ENCODE results near the gene APOBEC3H.
"Not testable (repeated sequence)": the region's sequence is repeated elsewhere in the genome, so short reads cannot be mapped to it uniquely, and the experiment has no call there.

The APOBEC3H gene

DNA sequence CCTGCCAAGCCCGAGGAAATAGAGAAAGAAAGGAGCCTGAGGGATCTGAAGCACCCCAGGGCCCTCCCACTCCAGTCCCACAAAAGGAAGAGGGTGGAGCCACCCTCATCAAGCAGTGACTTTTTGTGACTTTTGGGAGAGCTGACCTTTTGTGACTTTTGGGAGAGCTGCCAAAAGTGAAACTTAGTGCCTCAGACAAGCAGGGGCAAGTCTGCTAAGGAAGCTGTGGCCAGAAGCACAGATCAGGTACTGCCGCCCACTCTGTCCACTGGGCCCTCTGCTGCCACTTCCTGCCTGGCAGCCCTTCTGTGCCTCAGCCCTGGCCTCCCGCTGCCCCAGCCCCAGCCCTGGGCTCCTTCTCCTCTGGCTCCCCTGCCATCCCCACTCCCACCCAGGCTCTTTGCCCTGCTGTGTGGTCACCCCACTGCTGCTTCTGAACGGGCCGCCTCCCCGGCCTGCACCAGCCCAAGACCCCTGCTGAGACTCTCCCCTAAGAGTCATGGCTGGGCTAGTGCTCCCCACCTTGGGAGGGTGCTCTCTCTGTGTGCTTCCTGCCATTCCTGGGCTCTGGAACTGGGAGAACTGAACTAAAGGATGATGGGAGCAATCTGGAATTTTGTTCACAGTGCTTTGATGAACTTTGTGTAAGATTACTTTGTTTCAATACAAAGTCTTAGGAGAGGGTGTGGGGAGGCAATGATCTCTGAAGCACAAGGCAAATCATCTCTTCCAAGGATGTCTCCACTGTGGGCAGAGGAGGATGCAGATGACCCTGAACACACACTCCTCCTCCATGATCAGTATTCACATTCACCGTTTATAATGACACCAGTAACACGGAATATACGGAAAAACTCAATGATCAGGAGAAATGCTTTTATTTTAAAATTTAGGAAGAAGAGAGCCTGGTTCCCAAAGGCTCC is at the start of gene APOBEC3H:
TSS of gene APOBEC3H (plus strand) at position 147 of the 923 bp plus-strand sequence. CDS start 3,035 bp downstream, outside the sequence.
- peak; percentile 22 for DNase-seq (ENCODE audit: low spot score)

DNA sequence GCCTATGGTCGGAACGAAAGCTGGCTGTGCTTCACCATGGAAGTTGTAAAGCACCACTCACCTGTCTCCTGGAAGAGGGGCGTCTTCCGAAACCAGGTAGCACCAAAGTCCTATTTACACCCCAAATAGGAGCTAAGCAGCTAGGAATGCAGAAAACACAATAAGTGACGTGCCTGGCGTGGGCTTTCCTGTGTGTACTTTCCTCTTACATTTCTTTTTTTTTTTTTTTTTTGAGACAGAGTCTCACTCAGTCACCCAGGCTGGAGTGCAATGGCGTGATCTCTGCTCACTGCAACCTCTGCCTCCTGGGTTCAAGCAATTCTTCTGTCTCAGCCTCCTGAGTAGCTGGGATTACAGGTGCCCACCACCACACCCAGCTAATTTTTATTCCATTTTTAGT is 47.6 kb upstream of the APOBEC3H start:
- not testable (repeated sequence) for DNase-seq (ENCODE audit: low spot score)

DNA sequence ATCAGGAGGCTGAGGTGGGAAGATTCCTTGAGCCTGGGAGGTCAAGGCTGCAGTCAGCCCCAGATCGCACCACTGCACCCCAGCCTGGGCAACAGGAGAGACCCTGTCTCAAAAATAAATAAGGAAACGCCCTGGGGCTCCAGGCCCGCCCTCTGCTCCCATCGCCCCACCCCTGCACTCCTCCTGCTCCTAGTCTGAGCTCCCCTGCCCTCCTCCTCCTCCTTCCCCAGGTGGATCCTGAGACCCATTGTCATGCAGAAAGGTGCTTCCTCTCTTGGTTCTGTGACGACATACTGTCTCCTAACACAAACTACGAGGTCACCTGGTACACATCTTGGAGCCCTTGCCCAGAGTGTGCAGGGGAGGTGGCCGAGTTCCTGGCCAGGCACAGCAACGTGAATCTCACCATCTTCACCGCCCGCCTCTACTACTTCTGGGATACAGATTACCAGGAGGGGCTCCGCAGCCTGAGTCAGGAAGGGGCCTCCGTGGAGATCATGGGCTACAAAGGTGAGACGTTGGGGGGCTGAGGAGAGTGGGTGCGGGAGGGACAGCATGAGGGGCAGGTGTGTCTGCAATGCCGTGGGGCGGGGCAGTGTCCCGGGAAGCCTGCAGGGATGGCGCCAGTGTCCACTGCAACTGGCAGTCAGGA is 45.1 kb upstream of the APOBEC3H start:
- DNase-seq (ENCODE audit: low spot score), result not testable (repeated sequence)

DNA sequence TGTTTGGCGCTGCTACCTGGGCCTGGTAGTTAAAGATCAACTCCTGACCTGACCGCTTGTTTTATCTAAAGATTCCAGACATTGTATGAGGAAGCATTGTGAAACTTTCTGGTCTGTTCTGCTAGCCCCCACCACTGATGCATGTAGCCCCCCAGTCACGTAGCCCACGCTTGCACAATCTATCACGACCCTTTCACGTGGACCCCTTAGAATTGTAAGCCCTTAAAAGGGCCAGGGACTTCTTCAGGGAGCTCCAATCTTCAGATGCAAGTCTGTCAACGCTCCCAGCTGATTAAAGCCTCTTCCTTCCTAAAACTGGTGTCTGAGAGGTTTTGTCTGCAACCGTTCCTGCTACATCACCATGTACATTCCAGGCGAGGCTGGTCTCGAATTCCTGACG is 41.4 kb upstream of the APOBEC3H start:
- no peak for DNase-seq (ENCODE audit: low spot score)

DNA sequence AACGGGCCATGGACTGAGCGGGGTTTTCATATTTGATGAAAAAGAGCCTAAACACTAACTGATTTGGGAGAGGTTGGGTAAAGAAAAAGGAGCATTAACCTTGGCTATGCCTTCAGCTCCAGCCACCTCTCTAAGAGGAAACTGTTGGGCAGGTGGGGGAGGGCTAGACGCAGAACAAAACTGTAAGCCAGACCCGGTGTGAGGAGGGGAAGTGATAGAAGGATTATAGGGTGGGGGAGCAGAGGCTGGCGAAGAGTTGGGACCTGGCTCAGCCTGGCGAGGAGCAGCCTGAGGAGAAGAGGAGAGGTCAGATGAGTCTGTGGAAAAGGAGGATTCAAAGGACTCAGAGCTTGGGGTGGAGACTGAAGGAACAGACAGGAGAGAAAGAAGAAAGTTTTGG is 35.8 kb upstream of the APOBEC3H start:
- not testable (repeated sequence) for DNase-seq (ENCODE audit: low spot score)

DNA sequence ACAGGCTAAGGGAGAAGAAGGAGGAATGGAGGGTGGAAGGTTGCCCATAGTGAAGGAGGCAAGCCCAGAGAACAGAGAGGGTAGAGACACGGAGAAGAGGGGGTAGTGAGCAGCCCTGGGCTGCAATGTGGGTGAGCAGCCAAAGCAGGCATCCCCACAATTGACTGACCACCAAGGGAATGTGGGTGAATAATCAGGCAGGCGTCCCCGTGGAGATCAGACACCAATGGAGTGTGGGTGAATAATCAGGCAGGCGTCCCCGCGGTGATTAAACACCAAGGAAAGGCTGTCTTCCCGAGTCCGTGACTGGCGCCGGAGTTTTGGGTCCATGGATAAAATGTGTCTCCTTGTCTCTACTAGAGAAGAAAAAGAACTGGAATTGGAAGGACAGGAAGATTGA is 35.1 kb upstream of the APOBEC3H start:
- DNase-seq (ENCODE audit: low spot score), result peak; percentile 9

DNA sequence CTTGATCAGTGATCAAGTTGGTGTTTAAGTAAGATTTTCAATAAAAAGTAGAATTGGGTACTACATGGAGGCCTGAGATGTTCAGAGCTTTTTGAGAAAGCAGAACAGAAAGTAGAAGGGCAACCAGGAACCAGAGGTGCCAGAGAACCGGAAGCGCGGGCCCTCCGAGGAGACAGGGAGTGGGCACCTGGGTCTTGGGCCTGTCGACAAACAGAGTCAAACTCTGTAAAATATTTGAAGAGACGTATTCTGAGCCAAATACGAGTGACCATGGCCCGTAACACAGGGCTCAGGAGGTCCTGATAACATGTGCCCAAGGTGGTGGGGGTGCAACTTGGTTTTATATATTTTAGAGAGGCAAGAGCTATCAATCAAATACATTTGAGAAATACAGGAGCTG is 33.1 kb upstream of the APOBEC3H start:
- not testable (repeated sequence) for DNase-seq (ENCODE audit: low spot score)

DNA sequence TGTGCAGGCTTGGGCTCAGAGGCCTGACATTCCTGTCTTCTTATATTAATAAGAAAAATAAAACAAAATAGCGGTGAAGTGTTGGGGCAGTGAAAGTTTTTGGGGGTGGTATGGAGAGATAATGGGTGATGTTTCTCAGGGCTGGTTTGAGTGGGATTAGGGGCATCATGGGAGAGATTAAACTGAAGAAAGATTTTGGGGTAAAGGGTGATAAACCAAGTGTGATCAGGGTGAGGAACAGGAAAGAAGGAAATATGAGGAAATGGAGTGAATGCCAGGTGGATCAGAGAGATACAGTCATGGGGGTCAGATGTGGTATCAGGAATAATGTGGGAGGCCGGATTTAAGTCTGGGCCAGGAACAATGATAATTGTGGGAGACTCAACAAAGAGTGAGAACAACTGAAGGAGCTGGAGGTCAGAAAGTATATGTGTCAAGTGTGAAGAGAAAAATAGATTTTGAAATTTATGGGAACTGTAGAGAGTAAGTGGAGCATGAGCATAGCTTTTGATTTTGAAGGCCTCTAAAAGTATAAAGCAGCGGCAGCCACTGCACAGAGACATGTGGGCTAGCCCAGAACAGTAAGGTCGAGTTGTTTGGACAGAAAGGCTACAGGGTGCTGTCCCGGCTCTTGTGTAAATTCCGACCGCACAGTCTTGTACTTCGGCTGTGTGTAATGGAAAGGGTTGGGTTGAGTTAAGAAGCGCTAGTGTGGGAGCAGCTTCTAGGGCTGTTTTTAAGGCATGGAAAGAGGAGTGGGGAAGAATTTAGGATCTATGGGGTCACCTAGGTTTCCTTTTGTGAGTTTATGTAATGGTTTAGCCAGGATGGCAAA is 30.4 kb upstream of the APOBEC3H start:
- not testable (repeated sequence) for DNase-seq (ENCODE audit: low spot score)

DNA sequence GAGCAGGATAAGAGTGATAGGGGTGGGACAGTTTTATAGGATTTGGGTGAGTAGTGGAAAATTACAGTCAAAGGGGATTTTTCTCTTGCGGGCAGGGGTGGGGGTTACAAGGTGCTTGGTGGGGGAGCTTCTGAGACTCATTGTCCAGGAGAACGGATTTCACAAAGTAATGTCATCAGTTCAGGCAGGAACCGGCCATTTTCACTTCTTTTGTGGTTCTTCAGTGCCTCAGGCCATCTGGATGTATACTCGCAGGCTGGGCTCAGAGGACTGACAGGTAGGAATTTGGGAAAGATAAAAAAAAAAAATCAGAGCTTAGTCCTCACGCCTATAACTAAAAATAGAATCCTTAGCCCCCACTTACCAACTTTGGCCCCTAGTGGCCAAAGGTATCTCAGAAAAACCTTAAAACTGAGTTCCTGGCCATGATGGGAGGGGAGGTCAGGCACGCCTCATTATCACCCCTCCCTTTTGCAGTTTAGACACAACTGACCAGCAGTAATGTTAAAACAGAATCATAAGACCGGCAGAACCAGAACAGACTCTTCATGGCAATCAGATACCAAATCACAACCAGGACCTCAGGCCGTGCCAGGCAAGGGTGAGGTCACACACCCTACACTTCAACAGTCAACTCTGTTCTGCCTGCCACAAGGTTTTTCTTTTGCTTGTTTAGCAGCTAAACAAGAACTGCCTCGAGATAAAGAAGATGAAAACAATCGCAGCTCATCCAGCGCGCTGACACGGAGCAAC is 28.8 kb upstream of the APOBEC3H start:
- no peak for DNase-seq (ENCODE audit: low spot score)

DNA sequence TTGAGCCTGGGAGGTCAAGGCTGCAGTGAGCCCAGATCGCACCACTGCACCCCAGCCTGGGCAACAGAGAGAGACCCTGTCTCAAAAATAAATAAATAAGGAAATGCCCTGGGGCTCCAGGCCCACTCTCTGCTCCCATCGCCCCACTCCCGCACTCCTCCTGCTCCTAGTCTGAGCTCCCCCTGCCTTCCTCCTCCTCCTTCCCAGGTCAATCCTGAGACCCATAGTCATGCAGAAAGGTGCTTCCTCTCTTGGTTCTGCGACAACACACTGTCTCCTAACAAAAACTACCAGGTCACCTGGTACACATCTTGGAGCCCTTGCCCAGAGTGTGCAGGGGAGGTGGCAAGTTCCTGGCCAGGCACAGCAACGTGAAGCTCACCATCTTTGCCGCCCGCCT is 26.9 kb upstream of the APOBEC3H start:
- DNase-seq (ENCODE audit: low spot score), result no peak

DNA sequence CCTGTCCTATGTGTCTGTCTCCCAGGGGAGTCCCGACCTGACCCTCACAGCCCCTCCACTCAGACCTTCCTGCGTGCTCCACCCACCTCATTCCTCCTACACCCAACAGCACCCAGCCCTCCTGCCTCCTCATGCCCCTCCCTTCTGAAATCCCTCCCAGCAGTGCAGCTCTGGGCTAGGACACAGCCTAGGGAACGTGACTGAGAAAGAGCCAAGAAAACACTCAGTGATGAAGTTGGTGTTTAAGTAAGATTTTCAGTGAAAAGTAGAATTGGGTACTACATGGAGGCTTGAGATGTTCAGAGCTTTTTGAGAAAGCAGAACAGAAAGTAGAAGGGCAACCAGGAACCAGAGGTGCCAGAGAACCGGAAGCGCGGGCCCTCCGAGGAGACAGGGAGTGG is 24.5 kb upstream of the APOBEC3H start:
- DNase-seq (ENCODE audit: low spot score), result not testable (repeated sequence)

DNA sequence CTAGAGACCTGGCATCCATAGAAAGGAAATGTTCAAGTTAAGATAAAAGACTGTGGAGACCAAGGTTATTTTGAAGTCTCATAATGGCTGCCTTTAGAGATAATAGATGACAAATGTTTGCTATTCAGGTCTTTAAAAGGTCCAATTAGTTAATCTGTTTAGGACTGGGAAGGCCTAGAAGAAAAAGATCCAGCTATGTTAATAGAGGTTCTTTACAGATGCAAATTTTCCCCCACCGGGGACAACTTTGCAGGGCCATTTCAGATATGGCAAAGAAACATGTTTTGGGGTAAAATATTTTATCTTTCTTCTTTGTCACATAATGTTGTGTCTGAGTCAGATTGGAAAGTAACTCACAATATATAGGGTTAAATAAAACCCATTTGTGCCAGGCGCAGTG is 23.1 kb upstream of the APOBEC3H start:
- DNase-seq (ENCODE audit: low spot score), result no peak

DNA sequence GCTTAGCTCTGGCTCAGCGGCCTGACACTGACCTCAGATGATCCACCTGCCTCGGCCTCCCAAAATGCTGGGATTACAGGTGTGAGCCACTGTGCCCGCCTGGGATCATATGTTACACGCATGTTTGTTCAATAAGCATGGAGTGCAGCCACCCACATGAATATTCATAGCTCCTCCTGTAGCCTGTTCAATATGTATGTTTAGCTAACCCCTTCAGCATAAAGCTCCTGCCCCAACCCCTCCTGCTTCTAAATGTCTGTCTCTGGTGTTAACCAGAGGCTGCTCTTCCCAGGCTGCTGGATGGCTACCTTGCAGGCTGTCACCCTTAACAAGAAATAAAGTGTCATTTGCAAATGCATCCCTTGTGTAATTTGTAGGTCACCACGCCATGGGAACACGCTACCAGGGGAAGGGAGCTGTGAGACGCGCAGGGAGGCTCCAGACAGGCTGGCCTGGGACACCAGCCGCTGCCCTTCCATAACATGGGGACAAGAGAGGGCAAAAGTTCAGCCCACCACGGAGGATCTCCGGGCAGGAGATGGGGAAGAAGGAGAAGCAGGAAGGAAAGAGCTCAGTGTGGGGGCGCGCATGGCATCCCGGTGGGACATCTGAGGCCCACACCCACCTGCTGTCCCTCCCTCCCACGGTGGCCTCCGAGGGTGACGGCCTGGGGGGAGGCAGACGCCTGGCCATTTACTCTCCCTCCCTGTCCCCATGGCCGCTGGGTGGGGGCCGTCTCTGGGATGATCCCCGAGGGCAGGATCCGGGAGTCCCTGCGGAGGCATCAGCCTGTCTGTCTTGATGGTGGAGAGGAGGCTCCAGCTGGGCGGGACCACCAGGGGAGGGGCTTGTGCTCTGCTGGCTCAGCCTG is 20.7 kb upstream of the APOBEC3H start:
- not testable (repeated sequence) for DNase-seq (ENCODE audit: low spot score)

DNA sequence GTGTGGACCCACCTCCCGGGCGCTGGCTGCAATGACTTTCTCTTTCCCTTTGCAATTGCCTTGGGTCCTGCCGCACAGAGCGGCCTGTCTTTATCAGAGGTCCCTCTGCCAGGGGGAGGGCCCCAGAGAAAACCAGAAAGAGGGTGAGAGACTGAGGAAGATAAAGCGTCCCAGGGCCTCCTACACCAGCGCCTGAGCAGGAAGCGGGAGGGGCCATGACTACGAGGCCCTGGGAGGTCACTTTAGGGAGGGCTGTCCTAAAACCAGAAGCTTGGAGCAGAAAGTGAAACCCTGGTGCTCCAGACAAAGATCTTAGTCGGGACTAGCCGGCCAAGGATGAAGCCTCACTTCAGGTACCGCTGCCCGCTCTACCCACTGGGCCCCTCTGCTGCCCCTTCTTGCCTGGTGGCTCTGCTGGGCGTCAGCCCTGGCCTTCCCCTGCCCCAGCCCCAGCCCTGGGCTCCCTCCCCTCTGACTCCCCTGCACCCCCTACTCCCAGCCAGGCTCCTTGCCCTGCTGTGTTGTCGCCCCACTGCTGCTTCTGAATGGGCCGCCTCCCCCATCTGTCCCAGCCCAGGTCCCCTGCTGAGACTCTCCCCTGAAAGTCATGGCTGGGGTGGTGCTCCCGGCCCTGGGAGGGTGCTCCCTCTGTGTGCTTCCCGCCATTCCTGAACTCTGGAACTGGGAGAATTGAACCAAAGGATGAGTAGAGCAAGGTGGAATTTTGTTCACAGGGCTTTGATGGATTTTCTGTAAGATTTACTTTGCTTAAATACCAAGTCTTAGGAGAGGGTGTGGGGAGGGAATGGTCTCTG is 19.8 kb upstream of the APOBEC3H start, which contains the start of gene APOBEC3G:
TSS of gene APOBEC3G (plus strand) at position 250 of the 815 bp plus-strand sequence. CDS start at position 337, 87 bp downstream.
- peak; percentile 66 for DNase-seq (ENCODE audit: low spot score)

DNA sequence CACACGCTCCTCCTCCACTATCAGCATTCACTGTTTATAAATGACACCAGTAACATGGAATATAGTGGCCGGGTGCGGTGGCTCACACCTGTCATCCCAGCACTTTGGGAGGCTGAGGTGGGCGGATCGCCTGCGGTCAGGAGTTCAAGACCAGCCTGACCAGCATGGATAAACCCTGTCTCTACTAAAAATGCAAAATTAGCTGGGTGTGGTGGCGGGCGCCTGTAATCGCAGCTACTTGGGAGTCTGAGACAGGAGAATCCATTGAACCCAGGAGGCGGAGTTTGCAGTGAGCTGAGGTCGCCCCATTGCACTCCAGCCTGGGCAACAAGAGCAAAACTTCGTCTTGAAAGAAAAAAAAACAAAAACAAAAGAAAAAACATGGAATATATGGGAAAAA is 19.1 kb upstream of the APOBEC3H start:
- not testable (repeated sequence) for DNase-seq (ENCODE audit: low spot score)

DNA sequence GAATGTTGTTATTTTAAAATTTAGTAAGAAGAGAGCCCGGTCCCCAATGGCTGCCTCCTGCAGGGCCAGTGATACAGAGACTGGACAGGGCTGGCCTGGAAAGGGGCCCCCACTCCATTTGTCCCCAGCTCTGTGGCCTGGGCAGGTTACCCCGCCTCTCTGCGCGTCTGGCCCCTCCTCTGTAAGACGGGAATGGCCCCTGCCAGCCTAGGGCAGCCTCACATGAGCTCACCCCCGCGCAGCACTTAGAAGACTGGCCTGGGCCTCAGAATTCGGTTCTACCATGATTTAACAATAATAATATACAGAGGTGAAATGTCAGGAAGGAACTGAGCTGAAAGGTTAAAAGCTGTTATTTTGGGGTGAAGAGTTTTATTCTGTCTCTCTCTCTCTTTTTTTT is 18.7 kb upstream of the APOBEC3H start:
- no peak for DNase-seq (ENCODE audit: low spot score)

DNA sequence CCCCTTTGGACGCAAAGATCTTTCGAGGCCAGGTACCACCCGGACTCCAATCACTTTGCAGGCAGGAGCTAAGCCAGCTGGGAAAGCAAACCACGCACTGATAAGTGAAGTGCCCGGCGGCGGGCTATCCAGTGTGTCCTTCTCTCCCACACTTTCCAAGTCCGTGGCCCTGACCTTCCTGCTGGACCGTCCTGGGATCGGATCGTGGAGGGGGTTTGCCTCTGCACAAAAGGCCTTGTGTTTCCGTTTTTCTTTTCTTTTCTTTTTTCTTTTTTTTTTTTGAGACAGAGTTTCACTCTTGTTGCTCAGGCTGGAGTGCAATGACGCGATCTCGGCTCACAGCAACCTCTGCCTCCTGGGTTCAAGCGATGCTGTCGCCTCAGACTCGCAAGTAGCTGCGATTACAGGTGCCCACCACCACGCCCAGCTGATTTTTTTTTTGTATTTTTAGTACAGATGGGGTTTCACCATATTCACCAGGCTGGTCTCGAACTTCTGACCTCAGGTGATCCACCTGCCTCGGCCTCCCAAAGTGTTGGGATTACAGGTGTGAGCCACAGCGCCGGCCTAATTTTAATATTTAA is 17.9 kb upstream of the APOBEC3H start:
- DNase-seq (ENCODE audit: low spot score), result not testable (repeated sequence)

DNA sequence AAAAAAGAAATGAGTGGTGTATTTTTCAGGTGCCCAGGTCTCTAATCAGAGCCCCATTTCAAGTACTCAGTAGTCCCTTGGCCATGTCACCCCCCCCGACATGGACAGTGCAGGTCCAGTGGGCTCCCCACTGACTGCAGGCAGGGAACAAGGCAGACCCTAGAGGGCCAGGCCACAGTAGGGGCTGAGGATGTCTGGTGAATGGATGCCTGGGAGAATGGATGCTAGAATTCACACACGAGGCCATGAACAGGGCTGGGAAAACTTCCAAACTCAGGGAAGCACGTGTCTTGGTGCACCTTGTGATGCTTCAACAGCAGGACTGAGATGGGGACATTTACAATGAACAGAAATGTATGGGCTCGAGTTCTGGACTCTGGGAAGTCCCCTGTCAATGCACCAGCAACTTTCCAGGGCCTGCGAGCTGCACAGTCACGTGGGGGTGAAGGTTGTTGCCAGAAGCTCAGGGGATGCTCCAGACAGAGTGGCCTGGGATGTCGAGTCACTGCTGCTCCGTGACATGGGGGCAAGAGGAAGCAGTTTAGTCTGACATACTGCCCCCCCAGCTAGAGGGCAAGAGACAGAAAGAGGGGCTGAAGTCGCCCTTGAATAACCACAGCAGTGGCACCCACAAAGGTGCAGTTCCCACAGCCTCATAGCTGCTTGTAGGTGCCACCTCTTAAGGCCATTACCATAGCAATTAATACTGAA is 16.8 kb upstream of the APOBEC3H start:
- no peak for DNase-seq (ENCODE audit: low spot score)

Data from kidney tubule cell (primary cell).